ENCODE results near the gene SIGMAR1.

- TF ChIP-seq POLR2A (IDR thresholded peaks at IDR 0.05; ENCODE audit: low read depth), result no peak
- TF ChIP-seq, protein P1, sequence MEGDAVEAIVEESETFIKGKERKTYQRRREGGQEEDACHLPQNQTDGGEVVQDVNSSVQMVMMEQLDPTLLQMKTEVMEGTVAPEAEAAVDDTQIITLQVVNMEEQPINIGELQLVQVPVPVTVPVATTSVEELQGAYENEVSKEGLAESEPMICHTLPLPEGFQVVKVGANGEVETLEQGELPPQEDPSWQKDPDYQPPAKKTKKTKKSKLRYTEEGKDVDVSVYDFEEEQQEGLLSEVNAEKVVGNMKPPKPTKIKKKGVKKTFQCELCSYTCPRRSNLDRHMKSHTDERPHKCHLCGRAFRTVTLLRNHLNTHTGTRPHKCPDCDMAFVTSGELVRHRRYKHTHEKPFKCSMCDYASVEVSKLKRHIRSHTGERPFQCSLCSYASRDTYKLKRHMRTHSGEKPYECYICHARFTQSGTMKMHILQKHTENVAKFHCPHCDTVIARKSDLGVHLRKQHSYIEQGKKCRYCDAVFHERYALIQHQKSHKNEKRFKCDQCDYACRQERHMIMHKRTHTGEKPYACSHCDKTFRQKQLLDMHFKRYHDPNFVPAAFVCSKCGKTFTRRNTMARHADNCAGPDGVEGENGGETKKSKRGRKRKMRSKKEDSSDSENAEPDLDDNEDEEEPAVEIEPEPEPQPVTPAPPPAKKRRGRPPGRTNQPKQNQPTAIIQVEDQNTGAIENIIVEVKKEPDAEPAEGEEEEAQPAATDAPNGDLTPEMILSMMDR (IDR thresholded peaks at IDR 0.05), result no peak
- TF ChIP-seq POLR2AphosphoS5 (IDR thresholded peaks at IDR 0.05), result no peak
Observed at GRCh38 chr9:34663303-34663605, 25.7 kb upstream of the SIGMAR1 start.
